Sigmoid colon (tissue), 7 donors: ENCODE measurements around the gene APOC3. TPM values are rescaled to one million over a fixed set of nuclear protein-coding genes. Genes with fewer than 3 reads are reported as not detected.

Source experiments
- DNase-seq: peaks from one replicate; pipeline ENCODE4 v3.0.0-alpha.2; 2019
- H3K27ac ChIP-seq, 4 donors: fragments of 200-600 bp; sonication (generic); one replicate each; pipeline ENCODE4 v1.5.1; 2016 to 2019; ENCODE audit warnings: mild to moderate bottlenecking in 1 of 4
- H3K27me3 ChIP-seq, 3 donors: fragments of 200-600 bp; sonication (generic); one replicate each; pipeline ENCODE4 v1.5.1; 2019; ENCODE audit warnings: mild to moderate bottlenecking in 1 of 3
- H3K36me3 ChIP-seq, 4 donors: fragments of 200-600 bp; sonication (generic); one replicate each; pipeline ENCODE4 v1.5.1; 2016 to 2019
- H3K4me1 ChIP-seq, 4 donors: fragments of 200-600 bp; sonication (generic); one replicate each; pipeline ENCODE4 v1.5.1; 2017 to 2019
- H3K4me3 ChIP-seq, 4 donors: fragments of 200-600 bp; sonication (generic); one replicate each; pipeline ENCODE4 v1.5.1; 2017 to 2019; ENCODE audit warnings: mild to moderate bottlenecking in 2 of 4, moderate library complexity in 1 of 4
- H3K9me3 ChIP-seq, 4 donors: fragments of 200-600 bp in 3 of 4; sonication (generic) in 3 of 4; one replicate each; pipeline versions ENCODE4 v1.5.1 to v1.6.1; 2013 to 2019
- EP300 ChIP-seq, 4 donors: sonication (generic); formaldehyde crosslinking; IDR thresholded peaks; one replicate each; pipeline ENCODE4 v1.6.1; 2017; ENCODE audit warnings: antibody characterized with exemption in 4 of 4
- POLR2A ChIP-seq, 2 donors: fragments of 450-650 bp; IDR thresholded peaks; one replicate each; pipeline ENCODE4 v1.6.1; 2016; ENCODE audit warnings: antibody characterized with exemption in 2 of 2, mild to moderate bottlenecking in 2 of 2, moderate library complexity in 2 of 2
- POLR2AphosphoS5 ChIP-seq, 4 donors: sonication (generic); formaldehyde crosslinking; IDR thresholded peaks; one replicate each; pipeline ENCODE4 v1.6.1; 2017; ENCODE audit warnings: antibody characterized with exemption in 4 of 4
- WGBS, 2 donors: extraction: QIAGEN DNeasy Blood & Tissue Kit; methylation state at CpG; one replicate each; pipeline ENCODE4 v1.1.7; 2013; 5-methylcytosine and 5-hydroxymethylcytosine counted together
- intact Hi-C: fragments of 100-400 bp; cut with DNase I; formaldehyde crosslinking; loops from one replicate; pipeline ENCODE4 v1.15.1; 2023
- polyA plus RNA-seq, 3 donors: library from polyadenylated mRNA; stranded (reverse); fragments of 200-250 nt; gene quantifications; one replicate each; pipeline ENCODE4 v1.2.3, GENCODE V29; 2013
- total RNA-seq, 4 donors: library from RNA; depleted of rRNA; stranded (reverse); fragments of >200 nt; gene quantifications; one replicate each; pipeline ENCODE4 v1.1.0, GENCODE V29; 2016
- TF ChIP-seq, protein P1 (sequence below), 4 experiments: fragments of 450-650 bp in 3 of 4; fragments of 200-600 bp in 1 of 4; IDR thresholded peaks; one replicate each; pipeline ENCODE4 v1.5.1; 2016 to 2019; ENCODE audit warnings: antibody characterized with exemption in 4 of 4, mild to moderate bottlenecking in 3 of 4, moderate library complexity in 2 of 4
- donor health status: healthy with polysubstance abuse.
- donor health status: Bipolar disorder and iron deficiency.
- donor health status: healthy.

APOC3 gene
- total and polyA plus RNA-seq, 7 donors: 0.19 to 4.4 TPM; not detected in 5

GRCh38 chr11:116843661-116844060 lies 14.0 kb downstream of the APOC3 start:
- H3K36me3 ChIP-seq: peaks cover 16 to 58% (median 43%) of the 10 kb centered on the region in 4 donors
- WGBS, 2 donors: 95 to 98% methylated on average over 9 of the region's 9 CpGs
- TF ChIP-seq POLR2AphosphoS5 (IDR thresholded peaks at IDR 0.05): no peak
- no peak for TF ChIP-seq POLR2A (IDR thresholded peaks at IDR 0.05)
- TF ChIP-seq, protein P1, sequence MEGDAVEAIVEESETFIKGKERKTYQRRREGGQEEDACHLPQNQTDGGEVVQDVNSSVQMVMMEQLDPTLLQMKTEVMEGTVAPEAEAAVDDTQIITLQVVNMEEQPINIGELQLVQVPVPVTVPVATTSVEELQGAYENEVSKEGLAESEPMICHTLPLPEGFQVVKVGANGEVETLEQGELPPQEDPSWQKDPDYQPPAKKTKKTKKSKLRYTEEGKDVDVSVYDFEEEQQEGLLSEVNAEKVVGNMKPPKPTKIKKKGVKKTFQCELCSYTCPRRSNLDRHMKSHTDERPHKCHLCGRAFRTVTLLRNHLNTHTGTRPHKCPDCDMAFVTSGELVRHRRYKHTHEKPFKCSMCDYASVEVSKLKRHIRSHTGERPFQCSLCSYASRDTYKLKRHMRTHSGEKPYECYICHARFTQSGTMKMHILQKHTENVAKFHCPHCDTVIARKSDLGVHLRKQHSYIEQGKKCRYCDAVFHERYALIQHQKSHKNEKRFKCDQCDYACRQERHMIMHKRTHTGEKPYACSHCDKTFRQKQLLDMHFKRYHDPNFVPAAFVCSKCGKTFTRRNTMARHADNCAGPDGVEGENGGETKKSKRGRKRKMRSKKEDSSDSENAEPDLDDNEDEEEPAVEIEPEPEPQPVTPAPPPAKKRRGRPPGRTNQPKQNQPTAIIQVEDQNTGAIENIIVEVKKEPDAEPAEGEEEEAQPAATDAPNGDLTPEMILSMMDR (IDR thresholded peaks at IDR 0.05): no peak
- TF ChIP-seq EP300 (IDR thresholded peaks at IDR 0.05): no peak
- no peak for DNase-seq
- no peak overlapping the region for H3K27ac ChIP-seq
- H3K4me3 ChIP-seq: no peak overlapping the region
- no peaks in the 10 kb centered on the region for H3K9me3 ChIP-seq
- intact Hi-C loops: no loop called here
- no peaks in the 10 kb centered on the region for H3K27me3 ChIP-seq
- H3K4me1 ChIP-seq: no peaks in the 10 kb centered on the region

- Histone ChIP-seq H3K4me3 (no peak overlapping the region), H3K27ac (no peak overlapping the region), H3K4me1 (no peaks in the 10 kb centered on the region), H3K36me3 (peaks cover 16 to 65% (median 51%) of the 10 kb centered on the region in 4 donors), H3K27me3 (no peaks in the 10 kb centered on the region), H3K9me3 (no peaks in the 10 kb centered on the region)
- WGBS, 2 donors: 94 to 95% methylated on average over 4 of the region's 4 CpGs
- DNase-seq: no peak
- TF ChIP-seq POLR2A (IDR thresholded peaks at IDR 0.05) (no peak), POLR2AphosphoS5 (IDR thresholded peaks at IDR 0.05) (no peak), EP300 (IDR thresholded peaks at IDR 0.05) (no peak)
- TF ChIP-seq, protein P1 (IDR thresholded peaks at IDR 0.05): no peak
- intact Hi-C loops: no loop called here
Measured at GRCh38 chr11:116844722-116845121, 15.0 kb downstream of the APOC3 start.

DNA sequence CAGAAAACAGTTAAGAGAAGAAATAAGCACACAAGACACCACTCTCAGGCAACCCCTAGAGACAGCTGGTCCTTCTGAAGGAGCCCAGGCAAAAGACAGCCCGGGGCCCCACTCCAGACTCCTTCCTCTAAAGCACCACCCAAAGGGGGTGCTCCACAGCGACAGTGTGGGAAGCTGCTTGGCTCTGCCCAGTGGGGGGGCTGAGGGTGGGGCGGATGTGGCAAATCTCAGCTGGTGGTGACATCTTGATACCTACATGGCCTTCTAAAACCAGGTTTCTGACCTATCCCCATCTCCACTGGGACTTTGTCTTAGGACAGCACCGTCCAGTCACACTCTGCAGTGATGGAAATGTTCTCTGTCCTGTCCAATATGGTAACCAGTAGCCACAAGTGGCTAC lies 17.9 kb downstream of the APOC3 start:
- no peak for TF ChIP-seq POLR2A (IDR thresholded peaks at IDR 0.05)
- no peak for TF ChIP-seq EP300 (IDR thresholded peaks at IDR 0.05)
- peaks cover 16 to 65% (median 51%) of the 10 kb centered on the region in 4 donors for H3K36me3 ChIP-seq
- DNase-seq: no peak
- H3K4me1 ChIP-seq: peaks cover 0 to 6% (median under 1%) of the 10 kb centered on the region in 4 donors
- no peaks in the 10 kb centered on the region for H3K27me3 ChIP-seq
- WGBS, 2 donors: 97 to 98% methylated on average over 4 of the region's 4 CpGs
- H3K9me3 ChIP-seq: no peaks in the 10 kb centered on the region
- intact Hi-C loops: no loop called here
- no peak overlapping the region for H3K27ac ChIP-seq
- H3K4me3 ChIP-seq: no peak overlapping the region

- no peak overlapping the region for H3K4me3 ChIP-seq
- TF ChIP-seq POLR2AphosphoS5 (IDR thresholded peaks at IDR 0.05) (no peak), POLR2A (IDR thresholded peaks at IDR 0.05) (no peak), EP300 (IDR thresholded peaks at IDR 0.05) (no peak)
- TF ChIP-seq, protein P1 (IDR thresholded peaks at IDR 0.05): no peak
- H3K27me3 ChIP-seq: no peaks in the 10 kb centered on the region
- H3K9me3 ChIP-seq: no peaks in the 10 kb centered on the region
- H3K4me1 ChIP-seq: peaks cover 0 to 19% (median 3%) of the 10 kb centered on the region in 4 donors
- H3K27ac ChIP-seq: no peak overlapping the region
- WGBS, 2 donors: 97% methylated on average over 12 of the region's 12 CpGs
- DNase-seq: no peak
- intact Hi-C loops: no loop called here
- peaks cover 8 to 54% (median 43%) of the 10 kb centered on the region in 4 donors for H3K36me3 ChIP-seq
Measured at GRCh38 chr11:116849060-116849459, 19.4 kb downstream of the APOC3 start.

- H3K27me3 ChIP-seq: no peaks in the 10 kb centered on the region
- H3K27ac ChIP-seq: no peak overlapping the region
- H3K4me3 ChIP-seq: no peak overlapping the region
- H3K9me3 ChIP-seq: no peaks in the 10 kb centered on the region
- WGBS, 2 donors: 68 to 93% methylated on average over 6 of the region's 6 CpGs
- intact Hi-C loops: no loop called here
- peaks cover 8 to 57% (median 42%) of the 10 kb centered on the region in 4 donors for H3K36me3 ChIP-seq
- no peak for DNase-seq
- peaks cover 0 to 24% (median 3%) of the 10 kb centered on the region in 4 donors for H3K4me1 ChIP-seq
- no peak for TF ChIP-seq POLR2A (IDR thresholded peaks at IDR 0.05)
- TF ChIP-seq, protein P1 (IDR thresholded peaks at IDR 0.05): no peak
- TF ChIP-seq POLR2AphosphoS5 (IDR thresholded peaks at IDR 0.05): no peak
- no peak for TF ChIP-seq EP300 (IDR thresholded peaks at IDR 0.05)
Measured at GRCh38 chr11:116849486-116849885, 19.8 kb downstream of the APOC3 start.
